GM23338 (cell line): ENCODE measurements around the gene SNAPIN. TPM values are rescaled to one million over a fixed set of nuclear protein-coding genes. Genes with fewer than 3 reads are reported as not detected.

Experiments used
- ATAC-seq: fragments of 200-7000 bp; cut with Tn5 transposase; 3 replicates; pipeline ENCODE4 v1.9.1; 2020
- DNase-seq: peaks from one replicate; pipeline ENCODE4 v3.0.0-alpha.2; 2015; ENCODE audit warnings: low spot score
- H2AFZ ChIP-seq: fragments of 200-600 bp; sonication (generic); 2 replicates; pipeline ENCODE4 v1.8.0; 2016; ENCODE audit warnings: antibody characterized with exemption, mild to moderate bottlenecking, moderate library complexity
- H3F3A ChIP-seq: fragments of 200-600 bp; sonication (generic); replicated peaks from 2 replicates; pipeline ENCODE4 v1.8.0; 2017; ENCODE audit warnings: antibody characterized with exemption, mixed run types, low read depth
- H3K27ac ChIP-seq: fragments of 200-600 bp; sonication (generic); 2 replicates; pipeline ENCODE4 v1.6.1; 2016; ENCODE audit warnings: low read depth
- H3K27me3 ChIP-seq: fragments of 200-600 bp; sonication (generic); 2 replicates; pipeline ENCODE4 v1.8.0; 2016; ENCODE audit warnings: mild to moderate bottlenecking, mixed run types, moderate library complexity; ENCODE audit not compliant: insufficient read depth
- H3K36me3 ChIP-seq: fragments of 200-600 bp; sonication (generic); 2 replicates; pipeline ENCODE4 v1.8.0; 2016; ENCODE audit warnings: mild to moderate bottlenecking; ENCODE audit not compliant: insufficient read depth
- H3K4me1 ChIP-seq: fragments of 200-600 bp; sonication (generic); 2 replicates; pipeline ENCODE4 v1.8.0; 2016; ENCODE audit warnings: mild to moderate bottlenecking, moderate library complexity; ENCODE audit not compliant: insufficient read depth
- H3K4me2 ChIP-seq: fragments of 200-600 bp; sonication (generic); 2 replicates; pipeline ENCODE4 v1.7.1; 2017; ENCODE audit warnings: mixed run types
- H3K4me3 ChIP-seq: fragments of 200-600 bp; sonication (generic); 2 replicates; pipeline ENCODE4 v1.6.1; 2016; ENCODE audit warnings: mixed run types
- H3K79me2 ChIP-seq: fragments of 200-600 bp; sonication (generic); replicated peaks from 2 replicates; pipeline ENCODE4 v1.8.0; 2017; ENCODE audit warnings: mild to moderate bottlenecking; ENCODE audit not compliant: insufficient read depth
- H3K9me2 ChIP-seq: fragments of 200-600 bp; sonication (generic); 2 replicates; pipeline ENCODE4 v1.8.0; 2017; ENCODE audit not compliant: insufficient read depth
- H4K20me1 ChIP-seq: fragments of 200-600 bp; sonication (generic); replicated peaks from 2 replicates; pipeline ENCODE4 v1.8.0; 2017; ENCODE audit warnings: mild to moderate bottlenecking; ENCODE audit not compliant: insufficient read depth
- H3K27ac Mint-ChIP-seq: 2 replicates; pipeline ENCODE4 v1.8.0; 2020; ENCODE audit warnings: inconsistent platforms, mild to moderate bottlenecking, moderate library complexity, mixed read lengths
- H3K27me3 Mint-ChIP-seq: 3 replicates; pipeline ENCODE4 v1.8.0; 2022; ENCODE audit warnings: low read depth, mild to moderate bottlenecking, moderate library complexity, mixed read lengths, inconsistent platforms; ENCODE audit not compliant: insufficient read depth, poor library complexity
- H3K36me3 Mint-ChIP-seq: 3 replicates; pipeline ENCODE4 v1.8.0; 2021; ENCODE audit warnings: low read depth, mild to moderate bottlenecking, inconsistent platforms, moderate library complexity, mixed read lengths
- H3K4me1 Mint-ChIP-seq: 3 replicates; pipeline ENCODE4 v1.8.0; 2020; ENCODE audit warnings: mild to moderate bottlenecking, inconsistent platforms, mixed read lengths
- H3K4me3 Mint-ChIP-seq: 3 replicates; pipeline ENCODE4 v1.8.0; 2021; ENCODE audit warnings: moderate library complexity, mild to moderate bottlenecking, inconsistent platforms, mixed read lengths
- H3K9me3 Mint-ChIP-seq: 3 replicates; pipeline ENCODE4 v1.8.0; 2020; ENCODE audit warnings: moderate library complexity, mild to moderate bottlenecking, inconsistent platforms, mixed read lengths
- CREB1 ChIP-seq: fragments of 250-450 bp; sonication (Bioruptor Pico); IDR thresholded peaks from 2 replicates; pipeline ENCODE4 v1.5.0; 2020; ENCODE audit warnings: low read depth, mild to moderate bottlenecking, moderate library complexity
- CTCF ChIP-seq, 2 experiments: fragments of 200-600 bp in 1 of 2; sonication (generic) in 1 of 2; conservative IDR thresholded peaks; 2 replicates each; pipeline versions ENCODE4 v1.5.1 to v1.6.1; 2016 to 2017; ENCODE audit warnings: antibody characterized with exemption in 2 of 2, low read depth in 2 of 2, mild to moderate bottlenecking in 2 of 2, moderate library complexity in 1 of 2
- ETS1 ChIP-seq: IDR thresholded peaks from 2 replicates; pipeline ENCODE4 v1.6.1; 2016; ENCODE audit warnings: antibody characterized with exemption
- JUNB ChIP-seq: IDR thresholded peaks from one replicate; pipeline ENCODE4 v1.6.1; 2016; ENCODE audit warnings: antibody characterized with exemption; ENCODE audit not compliant: unreplicated experiment
- NANOG ChIP-seq: IDR thresholded peaks from 2 replicates; pipeline ENCODE4 v1.6.1; 2016; ENCODE audit warnings: antibody characterized with exemption, borderline replicate concordance
- POLR2AphosphoS5 ChIP-seq: IDR thresholded peaks from 2 replicates; pipeline ENCODE4 v1.6.1; 2016; ENCODE audit warnings: antibody characterized with exemption, low read depth
- REST ChIP-seq: IDR thresholded peaks from one replicate; pipeline ENCODE4 v1.6.1; 2018; ENCODE audit warnings: antibody characterized with exemption; ENCODE audit not compliant: unreplicated experiment
- ZNF114 ChIP-seq: fragments of 250-450 bp; sonication (Bioruptor Pico); IDR thresholded peaks from 2 replicates; pipeline ENCODE4 v1.5.0; 2020; ENCODE audit warnings: mild to moderate bottlenecking, moderate library complexity
- ZNF462 ChIP-seq: fragments of 250-450 bp; sonication (Bioruptor Pico); IDR thresholded peaks from 2 replicates; pipeline ENCODE4 v1.5.0; 2020; ENCODE audit warnings: mild to moderate bottlenecking, moderate library complexity
- polyA plus RNA-seq: library from polyadenylated mRNA; unstranded; fragments of >200 nt; fragmentation: Nextera tagmentation; extraction: Ambion mirVana; gene quantifications from 2 replicates; pipeline ENCODE4 v1.2.1, GENCODE V29; 2016
- total RNA-seq: library from RNA; depleted of rRNA; stranded (reverse); fragments of >200 nt; shearing (Covaris generic); gene quantifications from 2 replicates; pipeline ENCODE4 v1.2.3, GENCODE V29; 2014

SNAPIN gene
- total and polyA plus RNA-seq, 2 experiments from 2014 or later, result 25.6 to 48.5 TPM

GRCh38 chr1:153619171-153619570 lies 39.3 kb upstream of the SNAPIN start (continued):
- TF ChIP-seq CTCF (conservative IDR thresholded peaks at IDR 0.05; ENCODE audit: low read depth in 2 of 2), result no peak
- no peak for TF ChIP-seq ETS1
- no peak for TF ChIP-seq JUNB
- no peak for TF ChIP-seq REST
- no peak for TF ChIP-seq POLR2AphosphoS5

- H3K36me3 ChIP-seq, result no peaks in the 10 kb centered on the region
- peak overlapping the region; percentile 47 for H3K27ac ChIP-seq
- 0 out of 2 replicates have a peak, but pooled peaks cover 2% of the 10 kb centered on the region for H3F3A ChIP-seq
- H3K36me3 Mint-ChIP-seq, result peaks cover 36% of the 10 kb centered on the region
- TF ChIP-seq NANOG (no peak), POLR2AphosphoS5 (no peak), ZNF114 (CRISPR knock-in tag) (no peak), ZNF462 (no peak), ETS1 (no peak), CREB1 (CRISPR knock-in tag) (0 out of 2 replicates have a peak, but pooled peaks have one; percentile 17)
- no peak overlapping the region for H3K4me3 ChIP-seq
- peak overlapping the region; percentile 82 for H3K27ac Mint-ChIP-seq
- H3K79me2 ChIP-seq, result no peaks in the 10 kb centered on the region
- no peaks in the 10 kb centered on the region for H3K27me3 ChIP-seq
- H3K9me3 Mint-ChIP-seq, result no peaks in the 10 kb centered on the region
- H4K20me1 ChIP-seq, result no peaks in the 10 kb centered on the region
- peak overlapping the region; percentile 33 for H3K4me2 ChIP-seq
- H2AFZ ChIP-seq, result no peak overlapping the region
- H3K4me3 Mint-ChIP-seq, result peak overlapping the region; percentile 38; the same call in 1 of the 3 replicates
- ATAC-seq, result peak; percentile 15
- H3K4me1 Mint-ChIP-seq, result peaks cover 38% of the 10 kb centered on the region
- DNase-seq, result peak; percentile 48
- H3K4me1 ChIP-seq, result peaks cover 17% of the 10 kb centered on the region
- H3K27me3 Mint-ChIP-seq, result peaks cover 12% of the 10 kb centered on the region
- H3K9me2 ChIP-seq, result 0 out of 2 replicates have a peak, but pooled peaks cover 3% of the 10 kb centered on the region
Observed at GRCh38 chr1:153623101-153623500, 35.4 kb upstream of the SNAPIN start.
